Measurements from ENCODE around the gene IMMP2L.

Gene IMMP2L

GRCh38 chr7:110921595-110922151, 640.6 kb downstream of the IMMP2L start:
- no peak for DNase-seq (ENCODE audit: low read depth)
- no peak overlapping the region for H3K4me3 ChIP-seq (ENCODE audit: low read depth, low read length)
- TF ChIP-seq CTCF (IDR thresholded peaks at IDR 0.05; ENCODE audit: insufficient read depth, low read depth, low read length, missing control alignments) = no peak

- peak; percentile 31 for DNase-seq (ENCODE audit: low read depth)
- no peak overlapping the region for H3K4me3 ChIP-seq (ENCODE audit: low read depth, low read length)
- no peak for TF ChIP-seq CTCF (IDR thresholded peaks at IDR 0.05; ENCODE audit: insufficient read depth, low read depth, low read length, missing control alignments)
Observed at GRCh38 chr7:110918949-110919548, 643.2 kb downstream of the IMMP2L start.

GRCh38 chr7:110914263-110914662, 648.0 kb downstream of the IMMP2L start:
- TF ChIP-seq CTCF (IDR thresholded peaks at IDR 0.05; ENCODE audit: insufficient read depth, low read depth, low read length, missing control alignments) = no peak
- DNase-seq (ENCODE audit: low read depth) = no peak
- H3K4me3 ChIP-seq (ENCODE audit: low read depth, low read length) = no peak overlapping the region

- TF ChIP-seq CTCF (IDR thresholded peaks at IDR 0.05; ENCODE audit: insufficient read depth, low read depth, low read length, missing control alignments) = no peak
- no peak for DNase-seq (ENCODE audit: low read depth)
- no peak overlapping the region for H3K4me3 ChIP-seq (ENCODE audit: low read depth, low read length)
Observed at GRCh38 chr7:110911632-110912031, 650.7 kb downstream of the IMMP2L start.

GRCh38 chr7:110909117-110909516, 653.2 kb downstream of the IMMP2L start:
- DNase-seq (ENCODE audit: low read depth) = no peak
- TF ChIP-seq CTCF (IDR thresholded peaks at IDR 0.05; ENCODE audit: insufficient read depth, low read depth, low read length, missing control alignments) = no peak
- no peak overlapping the region for H3K4me3 ChIP-seq (ENCODE audit: low read depth, low read length)

- no peak overlapping the region for H3K4me3 ChIP-seq (ENCODE audit: low read depth, low read length)
- no peak for TF ChIP-seq CTCF (IDR thresholded peaks at IDR 0.05; ENCODE audit: insufficient read depth, low read depth, low read length, missing control alignments)
Observed at GRCh38 chr7:110905773-110906566, 656.3 kb downstream of the IMMP2L start.

More at GRCh38 chr7:110905773-110906566, 656.3 kb downstream of the IMMP2L start:
- DNase-seq (ENCODE audit: low read depth) = no peak
